ENCODE data around the gene ACMSD.
"Not testable (repeated sequence)": the region's sequence is repeated elsewhere in the genome, so short reads cannot be mapped to it uniquely, and the experiment has no call there.

The ACMSD gene

DNA sequence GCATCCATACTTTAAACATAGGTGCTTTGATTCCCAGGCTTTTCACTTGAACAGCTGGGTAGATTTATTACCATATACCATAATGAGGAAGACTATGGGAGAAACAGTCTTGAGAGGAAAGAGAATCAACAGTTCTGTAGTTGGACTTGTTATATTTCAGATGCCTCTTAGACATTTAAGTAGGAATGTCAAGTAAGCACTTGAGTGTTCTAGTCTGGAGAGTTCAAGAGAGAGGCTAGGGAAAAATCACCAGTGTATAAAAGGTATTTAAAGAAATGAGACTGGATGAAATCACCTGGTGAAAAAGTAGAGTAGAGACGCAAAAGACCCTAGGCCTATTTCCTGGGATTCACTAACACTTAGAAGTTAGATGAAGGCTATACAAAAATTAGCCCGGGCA, 66.8 kb downstream of the ACMSD start:
- DNase-seq = no peak

DNA sequence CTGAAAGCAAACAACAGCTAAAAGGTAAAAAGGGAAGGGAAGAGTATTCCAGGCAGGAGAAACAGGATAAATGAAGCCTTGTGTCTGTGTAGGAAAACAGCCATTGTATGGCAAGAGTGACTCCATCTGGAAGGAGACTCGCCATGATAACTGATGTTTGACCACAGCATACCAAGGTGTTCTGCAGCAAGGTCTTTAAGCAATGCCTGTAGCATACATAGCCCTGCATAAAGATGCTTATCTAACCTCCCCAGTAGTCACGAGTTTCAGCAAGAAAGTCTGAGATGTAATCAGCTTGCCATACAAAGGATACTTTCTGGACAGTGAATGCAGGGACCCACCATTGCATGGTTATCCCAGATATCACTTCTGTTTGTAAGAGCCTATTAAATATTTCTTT, 68.3 kb downstream of the ACMSD start:
- no peak for DNase-seq

DNA sequence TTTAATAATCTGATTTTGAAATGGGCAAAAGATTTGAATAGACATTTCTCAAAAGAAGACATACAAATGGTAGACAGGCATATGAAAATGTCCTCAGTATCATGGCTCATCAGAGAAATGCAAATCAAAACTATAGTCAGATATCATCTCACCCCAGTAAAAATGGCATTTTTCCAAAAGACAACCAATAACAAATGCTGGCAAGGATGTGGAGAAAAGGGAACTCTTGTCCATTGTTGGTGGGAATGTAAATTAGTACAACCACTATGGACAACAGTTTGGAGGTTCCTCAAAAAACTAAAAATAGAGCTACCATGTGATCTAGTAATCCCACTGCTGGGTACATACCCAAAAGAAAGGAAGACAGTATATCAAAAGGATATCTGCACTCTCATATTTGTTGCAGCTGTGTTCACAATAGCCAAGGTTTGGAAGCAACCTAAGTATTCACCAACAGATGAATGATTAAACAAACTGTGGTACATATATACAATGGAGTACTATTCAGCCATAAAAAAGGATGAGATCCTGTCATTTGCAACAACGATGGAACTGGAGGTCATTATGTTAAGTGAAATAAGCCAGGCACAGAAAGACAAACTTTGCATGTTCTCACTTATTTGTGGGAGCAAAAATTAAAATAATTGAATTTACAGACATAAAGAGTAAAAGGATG, 69.2 kb downstream of the ACMSD start:
- not testable (repeated sequence) for DNase-seq

DNA sequence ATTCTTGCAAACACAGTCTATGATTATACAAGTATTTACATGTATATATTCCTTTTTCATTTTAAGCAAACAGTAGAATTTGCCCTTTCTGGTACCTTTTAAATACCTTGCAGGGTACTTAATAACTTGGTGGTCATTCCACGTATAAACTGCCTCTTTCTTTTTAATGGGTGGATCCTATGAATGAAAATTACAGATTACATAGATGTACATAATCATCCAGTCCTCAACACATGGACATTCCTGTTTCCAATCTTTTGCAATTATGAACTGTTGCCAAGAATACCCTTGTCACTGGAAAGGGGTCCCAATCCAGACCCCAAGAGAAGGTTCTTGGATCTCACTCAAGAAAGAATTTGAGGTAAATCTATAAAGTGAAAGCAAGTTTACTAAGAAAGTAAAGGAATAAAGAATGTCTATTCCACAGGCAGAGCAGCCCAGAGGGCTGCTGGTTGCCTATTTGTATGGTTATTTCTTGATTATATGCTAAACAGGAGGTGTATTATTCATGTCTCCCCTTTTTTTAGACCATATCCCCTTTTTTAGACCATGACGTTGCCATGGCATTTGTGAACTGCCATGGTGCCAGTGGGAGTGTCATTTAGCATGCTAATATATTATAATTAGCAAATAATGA, 72.5 kb downstream of the ACMSD start:
- no peak for DNase-seq

DNA sequence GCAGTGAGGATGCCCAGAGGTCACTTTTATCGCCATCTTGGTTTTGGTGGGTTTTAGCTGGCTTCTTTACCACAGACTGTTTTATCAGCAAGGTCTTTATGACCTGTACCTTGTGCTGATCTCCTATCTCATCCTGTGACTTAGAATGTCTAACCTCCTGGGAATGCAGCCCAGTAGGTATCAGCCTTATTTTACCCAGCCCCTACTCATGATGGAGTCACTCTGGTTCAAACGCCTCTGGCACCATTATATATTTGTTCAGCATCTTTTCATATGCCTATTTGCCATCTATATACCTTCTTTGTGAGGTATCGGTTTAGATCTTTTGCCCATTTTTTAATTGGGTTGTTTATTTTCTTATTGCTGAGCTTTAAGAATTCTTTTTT, 73.0 kb downstream of the ACMSD start:
- no peak for DNase-seq

DNA sequence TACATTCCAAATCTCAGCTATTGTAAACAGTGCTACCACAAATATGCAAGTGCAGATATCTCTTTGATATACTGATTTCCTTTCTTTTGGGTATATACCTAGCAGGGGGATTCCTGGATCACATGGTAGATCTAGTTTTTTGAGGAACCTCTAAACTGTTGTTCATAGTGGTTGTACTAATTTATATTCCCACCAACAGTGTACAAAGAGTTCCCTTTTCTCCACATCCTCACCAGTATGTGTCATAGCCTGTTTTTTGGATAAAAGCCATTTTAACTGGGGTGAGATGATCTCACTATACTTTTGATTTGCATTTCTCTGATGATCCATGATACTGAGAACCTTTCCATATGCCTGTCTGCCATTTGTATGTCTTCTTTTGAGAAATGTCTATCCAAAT, 73.9 kb downstream of the ACMSD start:
- no peak for DNase-seq

DNA sequence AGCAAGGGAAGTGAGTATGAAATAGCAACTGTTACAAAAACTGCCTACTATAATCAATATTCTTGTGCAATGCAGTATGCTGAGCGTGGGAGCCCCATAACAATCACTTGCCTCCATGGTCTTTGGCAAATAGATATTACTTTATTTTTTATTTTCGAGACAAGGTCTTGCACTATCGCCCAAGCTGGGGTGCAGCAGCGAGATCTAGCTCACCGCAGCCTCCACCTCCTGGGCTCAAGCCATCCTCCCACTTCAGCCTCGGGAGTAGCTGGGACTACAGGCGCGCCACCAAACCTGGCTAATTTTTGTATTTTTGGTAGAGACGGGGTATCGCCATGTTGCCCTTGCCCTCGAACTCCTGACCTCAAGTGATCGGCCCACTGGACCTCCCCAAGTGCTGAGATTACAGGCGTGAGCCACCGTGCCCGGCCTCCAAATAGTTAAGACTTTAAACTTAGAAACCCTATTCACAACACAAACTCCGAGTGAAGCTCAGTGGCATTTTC, 79.0 kb downstream of the ACMSD start:
- peak in 6 of 51 donors; percentile 2 to 15 (median 8) for DNase-seq

DNA sequence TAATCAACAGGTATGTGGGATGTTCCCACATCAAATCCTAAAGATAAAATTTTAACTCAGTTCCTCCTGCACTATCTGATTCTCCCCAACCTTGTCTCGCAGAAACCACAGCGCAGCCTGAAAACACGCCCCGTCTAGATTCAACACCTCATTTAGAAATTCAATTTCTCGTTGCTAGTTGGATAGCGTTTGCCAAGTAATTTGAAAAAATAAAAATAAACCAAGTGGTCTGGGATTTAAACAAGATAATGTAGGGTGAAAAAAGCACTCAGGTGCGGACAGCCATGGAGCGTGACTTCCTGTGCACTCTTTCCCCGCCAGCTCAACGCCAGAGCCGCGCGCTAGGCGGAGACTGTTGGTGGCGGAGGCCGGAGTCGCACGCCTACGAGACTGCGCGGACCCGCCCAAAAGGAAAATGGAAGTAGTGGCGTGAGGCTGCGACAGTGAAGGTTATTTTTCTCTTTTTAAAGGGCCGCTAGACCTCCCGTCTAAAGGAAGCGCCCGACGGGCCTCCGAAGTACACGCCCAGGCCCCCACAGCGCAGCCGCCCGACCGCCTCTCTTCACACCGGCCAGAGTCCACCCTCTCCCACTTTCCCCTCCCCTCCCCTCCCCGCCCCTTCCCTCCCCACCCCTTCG, 79.6 kb downstream of the ACMSD start:
- peak in 13 of 51 donors; percentile 91 to 98 (median 95) for DNase-seq

DNA sequence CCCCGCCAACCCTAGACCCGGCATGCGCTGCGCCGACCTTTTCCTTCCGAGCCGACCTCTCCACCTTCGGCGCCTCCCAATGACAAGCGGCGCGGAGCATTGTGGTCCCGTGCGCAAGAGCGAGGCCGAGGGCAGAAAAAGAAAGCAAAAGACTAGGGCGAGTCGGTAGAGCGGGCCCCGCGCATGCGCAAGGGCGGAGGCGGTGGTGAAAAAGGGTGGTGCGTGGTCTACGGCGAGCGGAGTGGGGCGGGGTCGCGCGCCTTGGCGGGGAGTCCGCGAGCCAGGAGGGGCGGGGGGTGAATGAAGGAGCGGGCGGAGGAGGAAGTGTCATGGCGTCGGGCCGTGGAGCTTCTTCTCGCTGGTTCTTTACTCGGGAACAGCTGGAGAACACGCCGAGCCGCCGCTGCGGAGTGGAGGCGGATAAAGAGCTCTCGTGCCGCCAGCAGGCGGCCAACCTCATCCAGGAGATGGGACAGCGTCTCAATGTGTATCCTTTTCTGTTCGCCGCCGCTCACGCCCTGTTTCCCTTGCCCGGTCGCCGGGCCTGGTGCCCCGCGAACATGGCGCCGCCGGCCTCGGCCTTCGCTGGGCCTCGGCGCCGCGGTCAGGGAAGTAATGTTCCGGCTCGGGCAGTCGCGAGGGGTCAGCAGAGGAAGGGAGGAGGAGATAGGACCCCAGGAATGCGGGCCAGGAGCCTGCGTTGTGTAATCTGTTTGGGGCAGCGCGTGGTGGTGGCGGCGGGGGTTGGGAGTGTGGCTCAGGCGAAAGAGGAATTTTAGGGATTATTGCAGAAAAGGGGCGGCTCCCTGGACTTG, 80.3 kb downstream of the ACMSD start, which contains the start of gene CCNT2:
TSS of gene CCNT2 (plus strand) at position 297 of the 815 bp plus-strand sequence. CDS start at position 330, 33 bp downstream.
- peak; percentile 95 to 100 (median 99) for DNase-seq

DNA sequence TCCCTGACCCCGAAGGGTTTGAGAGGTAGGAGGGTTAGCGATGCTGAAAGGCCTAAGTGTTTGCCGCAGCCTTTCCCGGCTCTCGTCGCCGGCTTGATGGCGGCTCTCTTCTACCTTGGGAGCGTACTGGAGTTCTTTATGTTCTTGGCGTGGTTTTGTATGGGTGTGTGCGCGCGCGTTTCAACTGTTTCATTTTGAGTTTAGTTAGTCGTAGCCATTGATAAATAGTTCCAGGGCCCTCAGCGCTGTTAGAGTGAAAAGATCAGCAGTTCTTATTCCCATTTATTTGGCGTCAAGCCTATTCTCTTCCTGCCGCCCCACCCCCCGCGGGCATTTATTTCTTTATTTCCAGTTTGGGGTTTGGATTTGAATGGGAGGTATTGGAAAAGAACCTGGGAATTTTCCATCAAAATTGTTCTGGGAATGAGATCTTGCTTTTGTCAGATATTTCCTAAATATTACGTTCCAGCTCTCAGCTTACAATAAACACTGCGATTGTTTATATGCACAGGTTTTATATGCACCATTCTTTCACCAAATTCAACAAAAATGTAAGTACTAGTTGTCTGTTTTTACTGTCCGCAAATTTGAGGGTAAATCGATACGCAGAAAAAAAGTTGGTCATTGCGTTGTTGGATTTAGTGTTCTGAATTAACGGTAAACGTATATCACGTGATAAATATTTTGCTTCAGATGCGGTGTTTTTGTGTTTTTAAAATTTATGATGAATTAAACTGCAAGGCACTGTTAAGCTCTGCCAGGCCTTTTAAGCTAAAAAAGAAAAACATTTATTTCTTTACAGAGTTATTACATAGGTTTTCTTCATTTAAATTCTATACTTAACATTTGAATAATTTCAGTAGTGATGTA, 81.2 kb downstream of the ACMSD start:
- DNase-seq = peak in 10 of 51 donors; percentile 19 to 58 (median 38)

DNA sequence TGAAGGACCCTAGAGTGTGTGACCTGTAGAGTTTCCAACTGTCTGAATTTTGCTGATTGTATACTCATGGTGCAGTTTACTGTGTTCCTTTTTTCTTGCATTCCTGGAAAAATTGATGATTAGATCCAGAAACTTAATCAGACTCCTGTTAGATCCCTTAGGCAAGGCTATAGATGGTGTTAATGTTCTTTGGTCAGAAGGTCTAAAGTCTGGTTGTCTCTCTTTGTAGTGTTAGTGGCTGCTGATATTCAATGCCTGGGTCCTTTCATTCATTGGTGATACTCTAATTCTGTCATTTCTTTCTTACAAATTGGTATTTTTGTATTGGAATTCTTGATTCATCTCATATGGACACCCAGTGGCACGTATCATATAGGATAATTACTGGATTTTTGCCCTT, 86.5 kb downstream of the ACMSD start:
- no peak for DNase-seq

DNA sequence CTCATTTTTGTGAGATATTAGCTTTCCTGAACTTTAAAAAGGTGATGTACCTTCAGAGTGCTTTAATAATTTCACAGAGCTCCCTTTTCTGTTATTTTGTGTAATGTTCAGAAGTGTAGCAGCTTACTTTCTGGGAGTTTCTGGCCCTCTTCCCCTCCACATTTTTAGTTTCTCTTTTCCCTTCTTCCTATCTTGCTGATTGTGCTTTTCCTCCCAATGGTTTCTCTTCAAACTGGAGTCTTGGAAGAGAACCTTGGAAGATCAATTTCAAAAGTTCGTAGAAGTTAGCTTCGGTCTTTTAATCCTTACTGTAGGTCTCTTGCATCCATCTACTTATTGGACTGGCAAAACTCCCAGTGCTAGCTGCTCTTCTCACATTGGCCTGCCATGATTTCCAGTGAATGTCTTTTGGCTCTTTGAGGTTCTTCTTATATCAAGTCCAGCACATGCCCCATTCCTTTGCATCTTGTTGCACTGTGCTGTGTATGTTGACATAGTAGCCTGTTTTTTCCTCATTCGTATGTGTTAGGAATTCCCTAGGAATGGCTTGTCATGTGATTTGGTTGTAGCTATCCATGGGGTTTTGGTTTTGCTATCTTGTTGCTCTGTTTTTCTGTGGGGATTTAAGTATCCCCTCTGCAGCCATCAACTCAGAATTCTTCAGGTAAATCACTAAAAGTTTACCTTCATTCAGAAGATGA, 88.0 kb downstream of the ACMSD start:
- no peak for DNase-seq

DNA sequence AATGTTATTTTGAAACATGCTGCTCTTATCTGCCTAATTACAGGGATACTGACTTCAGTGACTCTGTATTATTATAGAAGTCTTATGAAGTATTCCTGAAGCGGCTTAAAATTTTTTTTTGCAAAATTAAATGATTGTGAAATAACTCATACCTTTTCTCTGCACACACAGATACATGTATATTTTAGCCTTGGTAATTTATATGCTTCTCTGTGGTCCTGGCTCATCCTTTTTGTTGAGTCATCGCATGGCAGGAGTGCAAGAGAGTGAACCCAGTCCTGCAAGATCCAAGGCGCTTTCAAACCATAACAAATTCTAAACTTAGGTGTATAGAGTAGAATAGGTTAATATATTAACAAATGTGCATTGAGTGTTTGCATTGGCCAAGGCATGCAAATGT, 88.8 kb downstream of the ACMSD start:
- DNase-seq = no peak

DNA sequence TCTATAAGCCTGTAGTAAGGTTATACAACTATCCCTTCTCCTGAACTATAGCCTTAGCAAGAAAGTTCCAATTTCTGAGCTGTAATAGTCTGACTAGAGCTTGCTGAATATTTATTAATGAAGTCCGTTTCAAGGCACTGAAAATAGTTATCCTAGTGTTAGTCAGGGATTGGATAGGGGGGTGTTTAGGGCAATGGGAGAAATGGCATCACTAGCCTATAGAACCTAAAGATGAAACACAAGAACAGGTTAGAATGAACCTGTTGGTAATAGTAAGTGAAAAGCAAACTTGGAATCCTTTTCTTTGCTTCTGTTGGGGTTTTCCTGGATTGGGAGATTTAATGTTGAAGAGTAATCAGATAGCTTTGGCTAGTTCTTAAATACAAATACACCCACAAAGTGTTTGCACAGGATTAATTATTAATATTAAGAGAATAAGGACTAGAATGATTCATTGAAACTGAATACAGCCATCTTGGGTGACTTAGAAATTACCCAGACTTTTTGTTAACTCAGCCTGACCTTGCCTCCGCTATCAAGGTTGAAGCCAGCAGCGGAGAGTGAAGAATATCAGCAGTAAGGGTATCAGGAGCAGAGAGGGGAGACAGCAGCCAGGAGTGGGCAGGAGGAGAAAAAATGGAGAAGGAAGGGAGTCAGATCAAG, 94.6 kb downstream of the ACMSD start:
- no peak for DNase-seq

DNA sequence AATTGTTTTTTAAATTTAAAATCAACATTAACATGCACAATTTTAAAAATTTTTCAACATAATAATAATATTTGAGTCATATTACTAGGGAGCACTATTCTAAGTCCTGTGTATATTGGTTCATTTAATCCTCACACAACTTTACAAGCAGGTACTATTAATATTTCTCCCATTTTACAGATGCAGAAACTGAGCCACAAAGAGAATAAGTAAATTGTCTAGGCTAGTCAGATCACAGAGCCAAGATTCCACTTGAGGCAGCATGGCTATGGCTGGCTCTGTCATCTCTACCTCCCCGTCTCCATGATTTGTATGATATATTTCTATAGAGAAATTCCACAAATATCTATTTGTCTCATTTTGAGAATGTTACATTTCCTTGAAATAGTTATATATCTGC, 95.3 kb downstream of the ACMSD start:
- no peak for DNase-seq

DNA sequence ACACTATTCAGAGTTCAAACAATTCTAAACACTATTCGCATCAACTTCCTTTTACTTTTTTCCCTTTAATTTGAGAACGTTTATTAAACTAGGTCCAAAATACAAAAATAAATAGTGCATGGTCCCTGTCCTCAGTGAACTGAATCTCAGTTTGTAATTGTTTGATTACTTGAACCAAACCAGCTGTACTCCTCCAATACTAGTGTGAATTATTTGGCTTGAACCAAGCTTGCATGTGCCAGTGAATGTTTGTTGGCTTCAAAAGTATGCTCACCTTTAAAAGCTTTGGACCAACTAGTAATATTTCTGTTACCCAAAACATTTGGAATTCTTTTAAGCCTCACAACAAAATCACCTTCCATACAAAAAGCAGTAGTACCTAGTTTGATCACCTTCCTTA, 95.7 kb downstream of the ACMSD start:
- no peak for DNase-seq

DNA sequence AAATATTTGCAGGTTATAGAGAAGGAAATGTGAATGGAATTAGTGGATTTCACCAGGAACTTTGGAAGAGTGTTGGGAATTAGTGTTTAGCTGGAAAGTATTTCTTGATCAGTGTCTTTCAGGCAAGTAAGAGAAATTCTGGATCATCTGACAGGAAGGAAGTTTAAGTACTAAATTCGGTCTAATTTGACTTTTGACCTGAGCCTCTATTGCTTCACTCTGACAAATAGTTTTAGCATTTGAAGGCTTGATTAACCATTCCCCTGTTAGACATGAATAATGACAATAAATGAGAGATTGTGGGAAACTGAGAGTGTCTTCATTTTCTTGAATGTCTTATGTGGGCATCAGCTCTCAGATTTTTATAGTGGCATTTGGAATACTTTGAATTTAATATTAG, 96.2 kb downstream of the ACMSD start:
- DNase-seq = no peak

DNA sequence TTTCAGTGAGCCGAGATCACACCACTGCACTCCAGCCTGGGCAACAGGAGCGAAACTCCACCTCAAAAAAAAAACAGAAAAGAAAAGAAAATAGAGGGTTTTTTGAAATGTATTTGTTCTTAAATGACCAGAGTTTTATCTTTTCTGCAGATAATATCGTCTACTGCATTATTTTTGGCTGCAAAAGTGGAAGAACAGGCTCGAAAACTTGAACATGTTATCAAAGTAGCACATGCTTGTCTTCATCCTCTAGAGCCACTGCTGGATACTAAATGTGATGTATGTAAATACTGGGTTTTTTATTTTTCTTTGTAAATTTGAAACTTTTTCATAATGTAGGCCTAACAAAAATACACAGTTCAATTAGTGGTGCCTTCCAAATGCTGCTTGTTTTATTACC, 98.3 kb downstream of the ACMSD start:
- DNase-seq = no peak

DNA sequence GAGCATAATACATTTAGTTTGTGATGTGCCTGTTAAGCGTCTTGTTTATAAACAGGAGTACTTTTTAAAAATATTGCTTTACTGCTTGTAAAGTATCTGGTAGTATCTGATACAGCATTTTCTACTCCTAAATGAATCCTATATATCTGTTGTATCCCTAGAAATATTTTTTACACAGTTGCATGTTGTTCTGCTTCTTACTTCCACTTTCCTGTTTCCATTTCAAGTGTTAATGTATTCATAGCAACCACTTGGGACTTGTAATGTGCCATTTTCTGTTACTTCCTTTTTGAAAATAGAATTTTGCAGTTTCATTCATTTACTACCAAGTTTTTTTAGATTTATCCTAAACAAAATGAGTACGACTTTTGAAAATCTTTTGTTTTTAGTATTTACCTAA, 105.1 kb downstream of the ACMSD start:
- DNase-seq = no peak

DNA sequence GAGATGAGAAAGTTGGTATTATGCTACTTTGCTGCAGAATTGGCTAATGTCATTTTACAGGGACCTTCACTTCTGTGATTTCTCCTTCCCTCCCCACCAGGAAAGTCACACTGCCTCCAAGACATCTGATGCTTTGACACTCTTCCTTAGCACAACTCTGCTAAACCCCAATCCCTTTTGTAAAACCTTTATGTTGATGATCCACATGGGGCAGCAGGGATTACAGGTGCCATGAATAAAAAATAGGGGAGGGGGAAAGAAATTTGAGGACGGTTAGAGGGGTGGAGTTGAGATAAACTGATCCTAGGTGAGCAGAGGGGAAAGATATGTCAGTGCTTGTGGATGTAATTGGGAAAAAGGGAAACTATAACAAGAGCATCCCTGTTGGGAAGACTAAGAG, 106.6 kb downstream of the ACMSD start:
- DNase-seq = no peak
